HEK293 (cell line): ENCODE data around the gene CNTN4.

ENCODE experiments used
- CTCF ChIA-PET: fragments of 350-600 bp; formaldehyde crosslinking; extraction: SDS; loops from one replicate; lab custom pipeline; 2021; ENCODE audit warnings: antibody characterized with exemption; lab: Yijun Ruan, JAX
- POLR2A ChIA-PET: fragments of 300-600 bp; formaldehyde crosslinking; extraction: SDS; loops from one replicate; lab custom pipeline; 2020; ENCODE audit warnings: antibody characterized with exemption, inconsistent platforms; lab: Yijun Ruan, JAX
- H3K27ac ChIP-seq: fragments of 200-500 bp; sonication (Bioruptor generic); 2 replicates; pipeline ENCODE4 v1.5.1; 2014; ENCODE audit warnings: low read depth, low read length, control low read depth, inconsistent platforms; ENCODE audit errors: extremely low read depth
- H3K36me3 ChIP-seq, 2 experiments: fragments of 200-500 bp in 1 of 2; sonication (Bioruptor generic) in 1 of 2; 1 replicate in 1 of 2; 2 replicates in 1 of 2; pipeline ENCODE4 v1.5.1; 2014 to 2017; ENCODE audit warnings: inconsistent platforms in 2 of 2, low read length in 2 of 2; ENCODE audit not compliant: control insufficient read depth in 2 of 2, insufficient read depth in 1 of 2
- H3K4me1 ChIP-seq: fragments of 200-500 bp; sonication (Bioruptor generic); 2 replicates; pipeline ENCODE4 v1.5.1; 2014; ENCODE audit warnings: mild to moderate bottlenecking, low read length, inconsistent platforms; ENCODE audit not compliant: control insufficient read depth, insufficient read depth
- H3K4me3 ChIP-seq: 2 replicates; pipeline ENCODE4 v1.5.1; 2011; ENCODE audit warnings: low read depth, mild to moderate bottlenecking, control low read depth, low read length, moderate library complexity
- H3K9me3 ChIP-seq: fragments of 200-500 bp; sonication (Bioruptor generic); 2 replicates; pipeline ENCODE4 v1.5.1; 2014; ENCODE audit warnings: low read depth, low read length, inconsistent platforms; ENCODE audit not compliant: control insufficient read depth, insufficient read depth
- ATF2 ChIP-seq: fragments of 450-650 bp; formaldehyde crosslinking; IDR thresholded peaks from 2 replicates; pipeline ENCODE4 v1.5.1; 2016; ENCODE audit warnings: missing biosample characterization, missing genetic modification characterization, low read depth
- BCL6B ChIP-seq: fragments of 450-650 bp; formaldehyde crosslinking; IDR thresholded peaks from 2 replicates; pipeline ENCODE4 v1.5.1; 2017; ENCODE audit warnings: missing biosample characterization, missing genetic modification characterization
- GLI4 ChIP-seq: fragments of 450-650 bp; formaldehyde crosslinking; IDR thresholded peaks from 2 replicates; pipeline ENCODE4 v1.5.1; 2016; ENCODE audit warnings: missing biosample characterization, missing genetic modification characterization
- HIC1 ChIP-seq: fragments of 450-650 bp; formaldehyde crosslinking; IDR thresholded peaks from 2 replicates; pipeline ENCODE4 v1.5.1; 2016; ENCODE audit warnings: missing biosample characterization, missing genetic modification characterization
- KLF17 ChIP-seq: fragments of 450-650 bp; formaldehyde crosslinking; IDR thresholded peaks from 2 replicates; pipeline ENCODE4 v1.5.1; 2016; ENCODE audit warnings: missing biosample characterization, missing genetic modification characterization
- PBX3 ChIP-seq: sonication (generic); formaldehyde crosslinking; IDR thresholded peaks from 2 replicates; pipeline ENCODE4 v1.8.1; 2022; ENCODE audit warnings: mild to moderate bottlenecking, moderate library complexity, missing genetic modification reagents
- SETDB1 ChIP-seq: IDR thresholded peaks from one replicate; pipeline ENCODE4 v1.6.1; 2017; ENCODE audit warnings: mild to moderate bottlenecking, low read length, moderate library complexity, mixed read lengths; ENCODE audit not compliant: insufficient read length
- SP3 ChIP-seq: fragments of 450-650 bp; formaldehyde crosslinking; IDR thresholded peaks from 2 replicates; pipeline ENCODE4 v1.5.1; 2016; ENCODE audit warnings: missing biosample characterization, missing genetic modification characterization
- SP7 ChIP-seq: fragments of 450-650 bp; formaldehyde crosslinking; IDR thresholded peaks from 2 replicates; pipeline ENCODE4 v1.5.1; 2016; ENCODE audit warnings: missing biosample characterization, missing genetic modification characterization
- TCF7L2 ChIP-seq: IDR thresholded peaks from 2 replicates; pipeline ENCODE4 v1.6.1; 2011; ENCODE audit warnings: low read depth, mild to moderate bottlenecking, inconsistent platforms, low read length, moderate library complexity, borderline replicate concordance
- ZBTB26 ChIP-seq: fragments of 450-650 bp; formaldehyde crosslinking; optimal IDR thresholded peaks from 2 replicates; pipeline ENCODE3; 2016; ENCODE audit warnings: missing biosample characterization, mild to moderate bottlenecking, missing genetic modification characterization
- ZBTB7A ChIP-seq: fragments of 450-650 bp; formaldehyde crosslinking; IDR thresholded peaks from 2 replicates; pipeline ENCODE4 v1.5.1; 2016; ENCODE audit warnings: low read depth, missing biosample characterization, missing genetic modification characterization
- ZFHX2 ChIP-seq: fragments of 450-650 bp; formaldehyde crosslinking; conservative IDR thresholded peaks from 2 replicates; pipeline ENCODE4 v1.5.1; 2016; ENCODE audit warnings: missing biosample characterization, missing genetic modification characterization
- ZFP69B ChIP-seq: fragments of 450-650 bp; formaldehyde crosslinking; IDR thresholded peaks from 2 replicates; pipeline ENCODE4 v1.5.1; 2016; ENCODE audit warnings: missing biosample characterization, missing genetic modification characterization
- ZNF169 ChIP-seq: fragments of 450-650 bp; formaldehyde crosslinking; IDR thresholded peaks from 2 replicates; pipeline ENCODE4 v1.5.1; 2016; ENCODE audit warnings: missing biosample characterization, missing genetic modification characterization
- ZNF223 ChIP-seq: fragments of 450-650 bp; formaldehyde crosslinking; IDR thresholded peaks from 2 replicates; pipeline ENCODE4 v1.5.1; 2016; ENCODE audit warnings: missing biosample characterization, missing genetic modification characterization
- ZNF311 ChIP-seq: fragments of 450-650 bp; formaldehyde crosslinking; IDR thresholded peaks from 2 replicates; pipeline ENCODE4 v1.5.1; 2017; ENCODE audit warnings: missing biosample characterization, missing genetic modification characterization, borderline replicate concordance
- ZNF350 ChIP-seq: fragments of 450-650 bp; formaldehyde crosslinking; IDR thresholded peaks from 2 replicates; pipeline ENCODE4 v1.5.0; 2017; ENCODE audit warnings: missing biosample characterization, mild to moderate bottlenecking, missing genetic modification characterization
- ZNF394 ChIP-seq: fragments of 450-650 bp; formaldehyde crosslinking; IDR thresholded peaks from 2 replicates; pipeline ENCODE4 v1.5.1; 2016; ENCODE audit warnings: missing biosample characterization, missing genetic modification characterization, mild to moderate bottlenecking, moderate library complexity, borderline replicate concordance
- ZNF530 ChIP-seq: fragments of 450-650 bp; formaldehyde crosslinking; IDR thresholded peaks from 2 replicates; pipeline ENCODE4 v1.5.1; 2016; ENCODE audit warnings: low read depth, missing biosample characterization, missing genetic modification characterization
- ZNF704 ChIP-seq: fragments of 450-650 bp; formaldehyde crosslinking; IDR thresholded peaks from 2 replicates; pipeline ENCODE4 v1.5.1; 2016; ENCODE audit warnings: missing biosample characterization, missing genetic modification characterization
- ZNF776 ChIP-seq: fragments of 450-650 bp; formaldehyde crosslinking; IDR thresholded peaks from 2 replicates; pipeline ENCODE4 v1.5.0; 2017; ENCODE audit warnings: missing biosample characterization, missing genetic modification characterization, borderline replicate concordance
- ZNF777 ChIP-seq: fragments of 450-650 bp; formaldehyde crosslinking; IDR thresholded peaks from 2 replicates; pipeline ENCODE4 v1.5.1; 2017; ENCODE audit warnings: missing biosample characterization, missing genetic modification characterization, borderline replicate concordance
- ZNF837 ChIP-seq: fragments of 450-650 bp; formaldehyde crosslinking; IDR thresholded peaks from 2 replicates; pipeline ENCODE4 v1.5.1; 2016; ENCODE audit warnings: missing biosample characterization, missing genetic modification characterization

Gene CNTN4

GRCh38 chr3:2523281-2523836 is 424.7 kb downstream of the CNTN4 start (continued):
- TF ChIP-seq ATF2 (tag by site-specific recombination) (no peak), KLF17 (tag by site-specific recombination) (no peak), ZFP69B (tag by site-specific recombination) (no peak)
- TF ChIP-seq, all 188 proteins: peak for 0

- Histone ChIP-seq H3K9me3 (no peaks in the 10 kb centered on the region), H3K36me3 (no peaks in the 10 kb centered on the region), H3K27ac (no peak overlapping the region), H3K4me3 (no peak overlapping the region), H3K4me1 (no peaks in the 10 kb centered on the region)
- TF ChIP-seq ZNF350 (tag by site-specific recombination) = no peak
- no peak for TF ChIP-seq TCF7L2
- no peak for TF ChIP-seq SETDB1
- ChIA-PET POLR2A (no interaction called here), CTCF (no interaction called here)
Measured at GRCh38 chr3:2525968-2526367, 427.3 kb downstream of the CNTN4 start.

GRCh38 chr3:2526926-2527325 is 428.3 kb downstream of the CNTN4 start:
- H3K4me3 ChIP-seq = no peak overlapping the region
- CTCF ChIA-PET = no interaction called here
- no peaks in the 10 kb centered on the region for H3K9me3 ChIP-seq
- POLR2A ChIA-PET = no interaction called here
- no peaks in the 10 kb centered on the region for H3K4me1 ChIP-seq
- H3K36me3 ChIP-seq = no peaks in the 10 kb centered on the region
- H3K27ac ChIP-seq = no peak overlapping the region
- TF ChIP-seq ZBTB7A (tag by site-specific recombination) (no peak), ZNF350 (tag by site-specific recombination) (no peak), HIC1 (no peak), GLI4 (no peak), PBX3 (CRISPR knock-in tag) (no peak), ZFHX2 (tag by site-specific recombination) (no peak), ZNF394 (tag by site-specific recombination) (no peak), SP7 (tag by site-specific recombination) (no peak), ZNF837 (tag by site-specific recombination) (no peak), ZBTB26 (tag by site-specific recombination) (no peak), ZNF169 (tag by site-specific recombination) (no peak), ZNF704 (tag by site-specific recombination) (no peak), ZNF223 (tag by site-specific recombination) (no peak), ZNF530 (no peak), ZNF776 (no peak), SP3 (tag by site-specific recombination) (no peak), ZNF777 (tag by site-specific recombination) (no peak), BCL6B (no peak), ZNF311 (tag by site-specific recombination) (no peak)
